Esophagus muscularis mucosa (tissue), 4 donors: ENCODE measurements around the gene OMG. TPM values are rescaled to one million over a fixed set of nuclear protein-coding genes. Genes with fewer than 3 reads are reported as not detected.

Experiments used
- DNase-seq: peaks from one replicate; pipeline ENCODE4 v3.0.0-alpha.2; 2017; ENCODE audit errors: extremely low spot score
- H3K27ac ChIP-seq, 4 donors: fragments of 200-600 bp; sonication (generic); replicated peaks in 1 of 4; 1 replicate in 3 of 4; 2 replicates in 1 of 4; pipeline ENCODE4 v1.5.1; 2016 to 2019; ENCODE audit warnings: mild to moderate bottlenecking in 1 of 4
- H3K27me3 ChIP-seq, 4 donors: fragments of 200-600 bp; sonication (generic); one replicate each; pipeline versions ENCODE4 v1.5.1 to v1.6.0; 2016 to 2019
- H3K36me3 ChIP-seq, 4 donors: fragments of 200-600 bp; sonication (generic); one replicate each; pipeline ENCODE4 v1.5.1; 2016 to 2019
- H3K4me1 ChIP-seq, 4 donors: fragments of 200-600 bp; sonication (generic); one replicate each; pipeline ENCODE4 v1.5.1; 2016 to 2019
- H3K4me3 ChIP-seq, 4 donors: fragments of 200-600 bp; sonication (generic); 1 replicate in 2 of 4; 2 replicates in 2 of 4; pipeline ENCODE4 v1.5.1; 2016 to 2019; ENCODE audit warnings: mild to moderate bottlenecking in 4 of 4, moderate library complexity in 1 of 4
- H3K9me3 ChIP-seq, 4 donors: fragments of 200-600 bp; sonication (generic); 1 replicate in 3 of 4; 2 replicates in 1 of 4; pipeline ENCODE4 v1.5.1; 2016 to 2019
- EP300 ChIP-seq: sonication (generic); formaldehyde crosslinking; IDR thresholded peaks from one replicate; pipeline ENCODE4 v1.6.1; 2017; ENCODE audit warnings: antibody characterized with exemption
- POLR2A ChIP-seq: fragments of 450-650 bp; IDR thresholded peaks from one replicate; pipeline ENCODE4 v1.6.1; 2017; ENCODE audit warnings: antibody characterized with exemption, moderate library complexity, mild to moderate bottlenecking, low read depth
- POLR2AphosphoS5 ChIP-seq, 2 donors: sonication (generic); formaldehyde crosslinking; IDR thresholded peaks; one replicate each; pipeline ENCODE4 v1.6.1; 2017; ENCODE audit warnings: antibody characterized with exemption in 2 of 2
- WGBS: methylation state at CpG from one replicate; pipeline ENCODE4 v1.1.5; 2018; 5-methylcytosine and 5-hydroxymethylcytosine counted together
- intact Hi-C: fragments of 100-400 bp; cut with DNase I; formaldehyde crosslinking; loops from one replicate; pipeline ENCODE4 v1.15.1; 2023
- total RNA-seq, 4 donors: library from RNA; depleted of rRNA; stranded (reverse); fragments of >200 nt; gene quantifications; one replicate each; pipeline versions ENCODE4 v1.1.0 to v1.2.1, GENCODE V29; 2016
- TF ChIP-seq, protein P1 (sequence below), 3 experiments: fragments of 200-600 bp in 2 of 3; fragments of 450-650 bp in 1 of 3; sonication (generic) in 2 of 3; IDR thresholded peaks; one replicate each; pipeline ENCODE4 v1.5.1; 2017 to 2019; ENCODE audit warnings: antibody characterized with exemption in 3 of 3, mild to moderate bottlenecking in 2 of 3, moderate library complexity in 1 of 3

OMG gene
- total RNA-seq, 4 donors from 2014 or later = 0.66 to 1.1 TPM; not detected in 2

DNA sequence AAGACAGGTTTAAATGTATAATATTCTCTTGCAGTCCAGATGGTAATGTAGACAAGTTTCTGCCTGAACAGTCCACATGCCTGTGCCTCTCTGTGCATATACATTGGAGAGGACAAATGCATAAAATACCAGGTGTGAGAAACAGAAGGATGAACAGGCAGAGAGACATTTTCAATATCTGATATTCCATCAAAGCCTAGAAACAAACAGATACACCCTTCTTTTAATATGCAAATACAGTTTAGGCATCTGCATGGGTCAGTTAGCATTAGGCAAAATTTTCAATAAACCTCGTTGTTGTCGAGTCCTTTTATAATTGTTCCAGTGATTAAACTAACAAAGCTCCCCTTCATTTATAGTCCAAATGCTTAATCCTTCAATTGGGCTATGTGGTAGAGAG, 897 bp downstream of the OMG start:
- H3K4me1 ChIP-seq = no peaks in the 10 kb centered on the region
- WGBS = 89% methylated on average over 2 of the region's 2 CpGs
- H3K4me3 ChIP-seq = no peak overlapping the region
- no peak for DNase-seq
- intact Hi-C loops = no loop called here
- H3K9me3 ChIP-seq = no peaks in the 10 kb centered on the region
- H3K27me3 ChIP-seq = no peaks in the 10 kb centered on the region
- H3K36me3 ChIP-seq = peaks cover 0 to 9% (median 4%) of the 10 kb centered on the region in 4 donors
- H3K27ac ChIP-seq = no peak overlapping the region
- no peak for TF ChIP-seq EP300
- TF ChIP-seq POLR2AphosphoS5 (IDR thresholded peaks at IDR 0.05) = no peak
- TF ChIP-seq POLR2A = no peak
- TF ChIP-seq, protein P1, sequence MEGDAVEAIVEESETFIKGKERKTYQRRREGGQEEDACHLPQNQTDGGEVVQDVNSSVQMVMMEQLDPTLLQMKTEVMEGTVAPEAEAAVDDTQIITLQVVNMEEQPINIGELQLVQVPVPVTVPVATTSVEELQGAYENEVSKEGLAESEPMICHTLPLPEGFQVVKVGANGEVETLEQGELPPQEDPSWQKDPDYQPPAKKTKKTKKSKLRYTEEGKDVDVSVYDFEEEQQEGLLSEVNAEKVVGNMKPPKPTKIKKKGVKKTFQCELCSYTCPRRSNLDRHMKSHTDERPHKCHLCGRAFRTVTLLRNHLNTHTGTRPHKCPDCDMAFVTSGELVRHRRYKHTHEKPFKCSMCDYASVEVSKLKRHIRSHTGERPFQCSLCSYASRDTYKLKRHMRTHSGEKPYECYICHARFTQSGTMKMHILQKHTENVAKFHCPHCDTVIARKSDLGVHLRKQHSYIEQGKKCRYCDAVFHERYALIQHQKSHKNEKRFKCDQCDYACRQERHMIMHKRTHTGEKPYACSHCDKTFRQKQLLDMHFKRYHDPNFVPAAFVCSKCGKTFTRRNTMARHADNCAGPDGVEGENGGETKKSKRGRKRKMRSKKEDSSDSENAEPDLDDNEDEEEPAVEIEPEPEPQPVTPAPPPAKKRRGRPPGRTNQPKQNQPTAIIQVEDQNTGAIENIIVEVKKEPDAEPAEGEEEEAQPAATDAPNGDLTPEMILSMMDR (IDR thresholded peaks at IDR 0.05) = no peak

DNA sequence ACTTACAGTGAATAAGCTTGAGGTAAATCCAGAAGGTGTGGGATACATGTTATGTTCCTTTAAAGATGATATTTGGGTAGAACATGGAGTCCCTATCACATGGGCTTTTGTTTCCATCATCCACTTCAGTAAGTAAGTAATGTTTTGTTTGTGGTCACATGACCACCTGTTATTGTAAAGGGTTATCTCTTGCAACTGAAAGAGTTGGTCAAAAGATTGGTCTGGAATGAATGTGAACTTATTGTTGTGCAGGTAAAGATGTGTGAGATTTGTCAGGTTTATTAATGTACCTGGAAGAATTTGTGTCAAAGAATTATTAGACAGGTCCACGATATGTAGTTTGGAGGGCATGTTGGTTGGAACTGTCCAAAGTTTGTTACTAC, 1.6 kb downstream of the OMG start:
- H3K27me3 ChIP-seq = no peaks in the 10 kb centered on the region
- no peak for DNase-seq
- WGBS = 100% methylated on average over 1 of the region's 1 CpG
- H3K9me3 ChIP-seq = no peaks in the 10 kb centered on the region
- H3K4me3 ChIP-seq = no peak overlapping the region
- intact Hi-C loops = no loop called here
- no peak overlapping the region for H3K27ac ChIP-seq
- H3K4me1 ChIP-seq = no peaks in the 10 kb centered on the region
- TF ChIP-seq, protein P1 (IDR thresholded peaks at IDR 0.05) = no peak
- TF ChIP-seq EP300 (no peak), POLR2A (no peak), POLR2AphosphoS5 (IDR thresholded peaks at IDR 0.05) (no peak)
- peaks cover 0 to 9% (median 4%) of the 10 kb centered on the region in 4 donors for H3K36me3 ChIP-seq

- H3K9me3 ChIP-seq = no peaks in the 10 kb centered on the region
- 86% methylated on average over 3 of the region's 3 CpGs for WGBS
- peaks cover 0 to 9% (median 4%) of the 10 kb centered on the region in 4 donors for H3K36me3 ChIP-seq
- no peaks in the 10 kb centered on the region for H3K27me3 ChIP-seq
- intact Hi-C loops = no loop called here
- H3K4me3 ChIP-seq = no peak overlapping the region
- no peak for TF ChIP-seq EP300
- no peak for TF ChIP-seq POLR2AphosphoS5 (IDR thresholded peaks at IDR 0.05)
- TF ChIP-seq, protein P1 (IDR thresholded peaks at IDR 0.05) = no peak
- no peak for TF ChIP-seq POLR2A
- no peaks in the 10 kb centered on the region for H3K4me1 ChIP-seq
- no peak for DNase-seq
- H3K27ac ChIP-seq = no peak overlapping the region
Measured at GRCh38 chr17:31294820-31295488, 2.1 kb downstream of the OMG start.

DNA sequence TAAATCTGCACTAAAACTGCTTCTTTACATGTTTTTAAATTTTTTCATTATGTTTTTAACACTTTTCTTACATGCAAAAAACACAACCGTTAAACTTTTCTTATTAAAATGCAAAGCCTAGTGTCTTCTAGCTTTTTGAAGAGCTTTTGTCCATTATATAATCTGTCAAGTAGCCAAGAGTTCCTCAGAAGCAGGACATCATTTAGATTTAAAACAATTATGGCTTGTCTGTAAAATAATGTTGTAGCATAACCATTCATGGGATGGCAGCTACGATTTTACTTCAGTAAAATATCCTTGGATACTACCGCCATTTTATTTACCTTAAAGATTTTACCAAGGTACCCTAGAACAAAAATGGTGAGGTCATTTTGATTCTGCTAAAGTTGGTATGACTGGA, 2.8 kb downstream of the OMG start:
- TF ChIP-seq, protein P1 (IDR thresholded peaks at IDR 0.05) = no peak
- no peak for TF ChIP-seq POLR2A
- no peak for TF ChIP-seq POLR2AphosphoS5 (IDR thresholded peaks at IDR 0.05)
- TF ChIP-seq EP300 = no peak
- no peaks in the 10 kb centered on the region for H3K4me1 ChIP-seq
- H3K27me3 ChIP-seq = no peaks in the 10 kb centered on the region
- H3K4me3 ChIP-seq = no peak overlapping the region
- WGBS = 93% methylated on average over 3 of the region's 3 CpGs
- no peaks in the 10 kb centered on the region for H3K9me3 ChIP-seq
- no peak overlapping the region for H3K27ac ChIP-seq
- H3K36me3 ChIP-seq = peaks cover 0 to 9% (median 4%) of the 10 kb centered on the region in 4 donors
- intact Hi-C loops = no loop called here
- no peak for DNase-seq

DNA sequence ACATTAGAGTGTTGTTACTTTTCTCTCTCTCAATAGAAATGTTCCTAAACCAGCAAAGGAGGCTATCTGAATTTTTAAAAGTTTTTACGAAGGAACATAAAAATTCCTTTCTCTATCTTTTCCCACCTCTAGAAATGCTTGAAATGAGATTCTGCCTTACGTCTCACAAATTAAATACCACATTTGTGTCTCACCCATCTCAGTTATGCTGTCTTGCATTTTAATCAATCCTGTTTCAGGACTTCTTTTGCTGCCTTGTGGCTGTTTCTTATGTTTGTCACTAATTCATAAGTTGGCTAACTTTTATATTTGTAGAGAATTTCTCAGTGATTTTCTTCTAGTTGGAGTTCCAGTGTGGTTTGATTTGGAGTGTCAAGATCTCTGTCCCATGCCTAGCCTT, 3.5 kb downstream of the OMG start:
- Histone ChIP-seq H3K4me1 (no peaks in the 10 kb centered on the region), H3K27me3 (no peaks in the 10 kb centered on the region), H3K36me3 (peaks cover 0 to 9% (median 4%) of the 10 kb centered on the region in 4 donors), H3K4me3 (no peak overlapping the region), H3K27ac (no peak overlapping the region), H3K9me3 (no peaks in the 10 kb centered on the region)
- TF ChIP-seq EP300 (no peak), POLR2AphosphoS5 (IDR thresholded peaks at IDR 0.05) (no peak), POLR2A (no peak)
- TF ChIP-seq, protein P1 (IDR thresholded peaks at IDR 0.05) = no peak
- DNase-seq = no peak
- 89% methylated on average over 2 of the region's 2 CpGs for whole genome bisulfite sequencing
- intact Hi-C loops = no loop called here
